ENCODE data around the gene S100P. TPM values are rescaled to one million over a fixed set of nuclear protein-coding genes. Genes with fewer than 3 reads are reported as not detected.
A peak's percentile ranks its signal among the peaks of the same experiment; 100 is the strongest.

Gene S100P
- total RNA-seq, 3 donors from 2014 or later (not counting 1 experiment from before 2014, with no cell fraction given), result 2.4 to 4.3 (median 2.7) TPM

DNA sequence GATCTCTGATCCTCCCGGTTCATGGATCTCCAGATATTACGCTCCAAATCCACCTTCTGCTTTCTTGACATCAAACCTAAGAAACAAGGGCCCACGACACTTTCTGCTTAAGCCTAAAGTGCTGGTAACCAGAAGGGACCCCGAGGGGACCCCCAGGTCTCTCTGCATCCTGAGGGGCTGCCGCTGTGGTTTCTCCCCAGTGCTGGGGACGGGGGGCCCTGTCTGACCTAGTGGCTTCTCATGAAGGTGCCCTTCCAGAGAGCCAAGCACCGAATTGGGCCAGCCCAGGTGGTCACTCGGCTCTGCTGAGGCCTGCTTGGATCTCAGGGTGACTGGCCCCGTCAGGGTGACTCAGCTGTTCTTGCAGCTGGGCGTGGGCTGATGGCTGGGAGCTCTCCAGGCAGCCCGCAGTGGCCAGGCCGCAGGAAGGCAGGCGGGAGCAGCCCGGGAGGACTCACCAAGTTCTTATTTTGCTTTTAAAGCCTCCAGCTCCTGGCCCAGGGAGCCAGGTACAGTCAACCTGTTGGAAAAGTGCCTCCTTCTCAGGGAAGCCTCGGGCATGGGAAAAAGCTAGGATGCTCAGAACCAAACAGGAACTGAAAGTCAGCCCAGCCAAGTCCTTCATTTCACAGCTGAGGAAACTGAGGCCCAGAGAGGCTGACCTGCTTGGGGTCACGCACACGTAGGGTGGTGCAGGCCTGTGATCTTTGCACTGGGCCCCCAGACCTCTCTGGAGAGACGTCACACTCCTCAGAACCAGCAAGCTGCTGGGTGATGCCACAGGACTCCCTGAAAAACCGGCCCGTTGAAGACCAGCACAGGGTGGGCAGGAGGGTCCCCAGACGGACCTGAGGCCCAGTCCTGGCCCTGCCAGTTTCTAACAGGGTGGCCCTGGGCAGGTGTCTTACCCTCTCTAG lies 39.0 kb downstream of the S100P start:
- no peak overlapping the region for H3K27ac Mint-ChIP-seq
- Histone ChIP-seq H3K4me1 (ENCODE audit: control insufficient read depth, insufficient read depth, low read length) (no peaks in the 10 kb centered on the region), H3K27me3 (ENCODE audit: control insufficient read depth, insufficient read depth, low read length) (no peaks in the 10 kb centered on the region), H3K4me3 (ENCODE audit: low read length) (no peak overlapping the region), H3K36me3 (ENCODE audit: control insufficient read depth, insufficient read depth, low read length) (no peaks in the 10 kb centered on the region), H3K27ac (ENCODE audit: low read length) (no peak overlapping the region), H3K9me3 (ENCODE audit: control insufficient read depth, insufficient read depth, low read length) (no peaks in the 10 kb centered on the region)
- H3K4me3 Mint-ChIP-seq, result no peak overlapping the region
- no peak for DNase-seq
- no peaks in the 10 kb centered on the region for H3K36me3 Mint-ChIP-seq
- H3K27me3 Mint-ChIP-seq (ENCODE audit: low read depth in 2 of 2), result peaks cover 7 to 15% of the 10 kb centered on the region in 2 donors
- WGBS (ENCODE audit: insufficient coverage), result 73% methylated on average over 21 of the region's 21 CpGs
- TF ChIP-seq, protein P1, sequence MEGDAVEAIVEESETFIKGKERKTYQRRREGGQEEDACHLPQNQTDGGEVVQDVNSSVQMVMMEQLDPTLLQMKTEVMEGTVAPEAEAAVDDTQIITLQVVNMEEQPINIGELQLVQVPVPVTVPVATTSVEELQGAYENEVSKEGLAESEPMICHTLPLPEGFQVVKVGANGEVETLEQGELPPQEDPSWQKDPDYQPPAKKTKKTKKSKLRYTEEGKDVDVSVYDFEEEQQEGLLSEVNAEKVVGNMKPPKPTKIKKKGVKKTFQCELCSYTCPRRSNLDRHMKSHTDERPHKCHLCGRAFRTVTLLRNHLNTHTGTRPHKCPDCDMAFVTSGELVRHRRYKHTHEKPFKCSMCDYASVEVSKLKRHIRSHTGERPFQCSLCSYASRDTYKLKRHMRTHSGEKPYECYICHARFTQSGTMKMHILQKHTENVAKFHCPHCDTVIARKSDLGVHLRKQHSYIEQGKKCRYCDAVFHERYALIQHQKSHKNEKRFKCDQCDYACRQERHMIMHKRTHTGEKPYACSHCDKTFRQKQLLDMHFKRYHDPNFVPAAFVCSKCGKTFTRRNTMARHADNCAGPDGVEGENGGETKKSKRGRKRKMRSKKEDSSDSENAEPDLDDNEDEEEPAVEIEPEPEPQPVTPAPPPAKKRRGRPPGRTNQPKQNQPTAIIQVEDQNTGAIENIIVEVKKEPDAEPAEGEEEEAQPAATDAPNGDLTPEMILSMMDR (IDR thresholded peaks at IDR 0.05), result no peak
- no peak for ATAC-seq
- H3K9me3 Mint-ChIP-seq, result no peaks in the 10 kb centered on the region
- intact Hi-C loops (cut with micrococcal nuclease), result no loop called here
- H3K4me1 Mint-ChIP-seq, result peaks cover 0 to 3% of the 10 kb centered on the region in 2 donors

DNA sequence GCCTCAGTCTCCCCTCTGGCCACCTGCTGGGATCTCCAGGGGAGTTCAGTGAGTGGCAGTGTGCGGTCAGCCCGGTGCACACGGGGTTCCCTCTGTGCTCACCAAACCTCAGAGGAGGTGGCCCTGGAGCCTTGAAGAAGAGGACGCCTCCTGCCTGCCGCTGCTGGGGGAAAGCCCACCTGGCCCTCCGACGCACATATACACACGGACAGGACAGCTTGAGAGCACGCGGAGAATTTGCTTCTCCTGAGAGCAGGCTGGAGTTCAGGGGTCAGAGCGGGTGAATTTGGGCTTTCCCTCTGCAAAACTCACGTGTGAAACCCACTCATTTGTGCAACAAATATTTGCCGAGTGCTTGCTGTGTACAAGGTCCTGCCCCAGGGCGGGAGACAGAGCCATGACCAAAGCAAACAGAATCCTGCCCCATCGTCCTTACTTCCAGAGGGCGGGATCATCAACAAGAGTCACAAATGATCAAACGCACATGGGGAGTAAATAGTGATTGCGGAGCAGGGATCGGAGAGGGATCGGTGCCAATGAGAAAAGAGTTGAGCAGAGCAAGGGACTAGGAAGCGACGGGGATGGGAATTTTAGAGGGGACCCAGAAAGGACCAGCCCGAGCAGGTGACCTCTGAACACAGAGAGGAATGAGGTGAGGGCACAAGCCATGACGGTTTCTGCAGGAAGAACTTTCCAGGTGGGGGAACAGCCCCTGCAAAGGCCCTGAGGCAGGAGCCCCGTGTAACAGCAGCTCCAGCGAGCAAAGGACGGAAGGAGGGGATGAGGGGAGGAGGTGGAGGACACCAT lies 39.9 kb downstream of the S100P start:
- Mint-ChIP-seq H3K27ac (no peak overlapping the region), H3K4me1 (no peaks in the 10 kb centered on the region), H3K36me3 (no peaks in the 10 kb centered on the region), H3K9me3 (no peaks in the 10 kb centered on the region), H3K4me3 (no peak overlapping the region), H3K27me3 (ENCODE audit: low read depth in 2 of 2) (peaks cover 7 to 15% of the 10 kb centered on the region in 2 donors)
- Histone ChIP-seq H3K9me3 (ENCODE audit: control insufficient read depth, insufficient read depth, low read length) (no peaks in the 10 kb centered on the region), H3K4me3 (ENCODE audit: low read length) (no peak overlapping the region), H3K27me3 (ENCODE audit: control insufficient read depth, insufficient read depth, low read length) (no peaks in the 10 kb centered on the region), H3K27ac (ENCODE audit: low read length) (no peak overlapping the region), H3K36me3 (ENCODE audit: control insufficient read depth, insufficient read depth, low read length) (no peaks in the 10 kb centered on the region), H3K4me1 (ENCODE audit: control insufficient read depth, insufficient read depth, low read length) (no peaks in the 10 kb centered on the region)
- ATAC-seq (no peak), DNase-seq (no peak)
- intact Hi-C loops (cut with micrococcal nuclease), result no loop called here
- TF ChIP-seq, protein P1 (IDR thresholded peaks at IDR 0.05), result no peak
- WGBS (ENCODE audit: insufficient coverage), result 91% methylated on average over 27 of the region's 27 CpGs

DNA sequence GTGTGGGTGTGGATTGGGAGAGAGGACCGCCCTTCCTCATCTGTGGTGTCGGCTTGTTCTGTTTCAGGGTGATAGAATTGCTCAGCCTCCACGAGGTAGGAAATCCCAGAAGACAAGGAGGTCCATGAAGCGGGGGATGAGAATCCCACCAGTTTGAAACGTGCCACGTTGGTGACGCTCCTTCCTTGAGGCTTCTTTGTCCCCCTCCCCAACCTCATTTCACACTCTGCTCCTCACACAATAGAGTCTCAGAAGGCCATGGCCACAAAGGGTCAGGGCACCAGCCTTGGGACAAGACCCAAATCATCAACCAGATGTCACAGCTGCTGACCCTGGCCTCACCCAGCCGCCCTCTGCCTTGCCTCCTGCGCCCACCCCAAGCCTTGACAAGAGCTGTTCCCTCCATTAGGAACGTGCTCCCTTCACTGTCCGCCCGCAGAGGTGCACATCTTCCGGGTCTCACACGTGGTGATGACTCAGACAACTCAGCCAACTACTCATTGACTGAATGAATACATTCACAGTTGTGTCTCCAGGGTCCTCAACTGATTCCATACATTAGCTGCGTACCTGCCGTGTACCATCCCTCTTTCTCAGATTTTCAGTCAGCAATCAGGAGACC lies 40.6 kb downstream of the S100P start:
- no peak for DNase-seq
- Histone ChIP-seq H3K4me1 (ENCODE audit: control insufficient read depth, insufficient read depth, low read length) (no peaks in the 10 kb centered on the region), H3K27ac (ENCODE audit: low read length) (no peak overlapping the region), H3K27me3 (ENCODE audit: control insufficient read depth, insufficient read depth, low read length) (no peaks in the 10 kb centered on the region), H3K36me3 (ENCODE audit: control insufficient read depth, insufficient read depth, low read length) (no peaks in the 10 kb centered on the region), H3K4me3 (ENCODE audit: low read length) (no peak overlapping the region), H3K9me3 (ENCODE audit: control insufficient read depth, insufficient read depth, low read length) (no peaks in the 10 kb centered on the region)
- TF ChIP-seq, protein P1 (IDR thresholded peaks at IDR 0.05), result no peak
- no peak overlapping the region for H3K27ac Mint-ChIP-seq
- no peaks in the 10 kb centered on the region for H3K36me3 Mint-ChIP-seq
- H3K27me3 Mint-ChIP-seq (ENCODE audit: low read depth in 2 of 2), result peaks cover 7 to 15% of the 10 kb centered on the region in 2 donors
- no peaks in the 10 kb centered on the region for H3K4me1 Mint-ChIP-seq
- WGBS (ENCODE audit: insufficient coverage), result 78% methylated on average over 16 of the region's 16 CpGs
- H3K4me3 Mint-ChIP-seq, result no peak overlapping the region
- intact Hi-C loops (cut with micrococcal nuclease), result no loop called here
- peak in 1 of 3 donors; percentile 24 for ATAC-seq
- no peaks in the 10 kb centered on the region for H3K9me3 Mint-ChIP-seq
